ENCODE results near the gene BRD1. TPM values are rescaled to one million over a fixed set of nuclear protein-coding genes. Genes with fewer than 3 reads are reported as not detected.

BRD1 gene
- total RNA-seq, 1 experiment from 2014 or later = 31.3 TPM

- TF ChIP-seq CEBPB (IDR thresholded peaks at IDR 0.05; ENCODE audit: low read depth) (no peak), CTCF (IDR thresholded peaks at IDR 0.05 in 2 of 3, conservative IDR thresholded peaks at IDR 0.05 in 1 of 3; ENCODE audit: borderline replicate concordance in 1 of 3, insufficient read depth in 1 of 3, low read depth in 2 of 3, low read length in 2 of 3) (no peak), FOSL1 (IDR thresholded peaks at IDR 0.05; ENCODE audit: low read depth) (no peak), POLR2AphosphoS5 (IDR thresholded peaks at IDR 0.05; ENCODE audit: low read depth, low read length) (no peak), SIN3A (IDR thresholded peaks at IDR 0.05; ENCODE audit: low read depth) (no peak)
- BruUV-seq (replicated peaks) = no TSS peak
- peaks cover 23 to 24% of the 10 kb centered on the region in 2 experiments; a peak in 3 of 4 replicates for H3K36me3 ChIP-seq (ENCODE audit: control insufficient read depth in 1 of 2, insufficient read depth in 2 of 2, low read length in 2 of 2)
- H3K4me1 ChIP-seq (ENCODE audit: control insufficient read depth in 1 of 2, insufficient read depth in 2 of 2, low read length in 2 of 2) = peaks cover 8 to 20% of the 10 kb centered on the region in 2 experiments
- H3K9me2 ChIP-seq (ENCODE audit: insufficient read depth) = no peaks in the 10 kb centered on the region
- peak overlapping the region; percentile 76 to 88 for H3K4me3 ChIP-seq (replicated peaks in 1 of 2; ENCODE audit: low read depth in 1 of 2, low read length in 2 of 2)
- peak overlapping the region; percentile 99 for H3K4me2 ChIP-seq (ENCODE audit: low read length)
- no peak for DNase-seq (ENCODE audit: low read depth, low spot score)
- CTCF ChIA-PET = no interaction called here
- ATAC-seq = no peak
- H4K20me1 ChIP-seq (ENCODE audit: insufficient read depth) = no peaks in the 10 kb centered on the region
- peak overlapping the region; percentile 90 for H3K9ac ChIP-seq (ENCODE audit: low read length)
- POLR2A ChIA-PET = no interaction called here
- RAD21 ChIA-PET (ENCODE audit: low non-redundant PET in 1 of 2, low total read pairs in 2 of 2, uncharacterized antibody in 2 of 2, unreplicated experiment in 2 of 2) = interaction anchor here in 1 of 2 experiments (0.6 kb wide), 1 partner anchor 49 kb away, joined by 3 read pairs; no protein-coding TSS in a partner anchor
- intact Hi-C loops (cut with micrococcal nuclease) = no loop called here
- H3K79me2 ChIP-seq (ENCODE audit: insufficient read depth, low read length) = peaks cover 67% of the 10 kb centered on the region
- H3K27ac ChIP-seq (ENCODE audit: low read depth, low read length) = peak overlapping the region; percentile 31
- no peaks in the 10 kb centered on the region for H3K27me3 ChIP-seq (ENCODE audit: insufficient read depth, low read length)
- no peak overlapping the region for H2AFZ ChIP-seq (ENCODE audit: low read depth, low read length, poor library complexity, severe bottlenecking)
- no peaks in the 10 kb centered on the region for H3K9me3 ChIP-seq (ENCODE audit: control insufficient read depth in 1 of 2, insufficient read depth in 1 of 2, low read depth in 1 of 2, low read length in 2 of 2)
Observed at GRCh38 chr22:49825436-49825835, 2.2 kb downstream of the BRD1 start.

GRCh38 chr22:49824936-49825335 is 2.7 kb downstream of the BRD1 start:
- ATAC-seq = no peak
- Histone ChIP-seq H4K20me1 (ENCODE audit: insufficient read depth) (no peaks in the 10 kb centered on the region), H3K9me3 (ENCODE audit: control insufficient read depth in 1 of 2, insufficient read depth in 1 of 2, low read depth in 1 of 2, low read length in 2 of 2) (no peaks in the 10 kb centered on the region), H3K4me2 (ENCODE audit: low read length) (peak overlapping the region; percentile 99; the same call in 1 of the 2 replicates), H3K9me2 (ENCODE audit: insufficient read depth) (no peaks in the 10 kb centered on the region), H3K36me3 (ENCODE audit: control insufficient read depth in 1 of 2, insufficient read depth in 2 of 2, low read length in 2 of 2) (peaks cover 26 to 27% of the 10 kb centered on the region in 2 experiments; a peak in 3 of 4 replicates), H3K27me3 (ENCODE audit: insufficient read depth, low read length) (no peaks in the 10 kb centered on the region), H3K27ac (ENCODE audit: low read depth, low read length) (peak overlapping the region; percentile 31; the same call in 1 of the 2 replicates), H3K79me2 (ENCODE audit: insufficient read depth, low read length) (peaks cover 72% of the 10 kb centered on the region), H2AFZ (ENCODE audit: low read depth, low read length, poor library complexity, severe bottlenecking) (no peak overlapping the region), H3K4me1 (ENCODE audit: control insufficient read depth in 1 of 2, insufficient read depth in 2 of 2, low read length in 2 of 2) (peaks cover 8 to 20% of the 10 kb centered on the region in 2 experiments), H3K9ac (ENCODE audit: low read length) (no peak overlapping the region), H3K4me3 (replicated peaks in 1 of 2; ENCODE audit: low read depth in 1 of 2, low read length in 2 of 2) (no peak overlapping the region)
- BruUV-seq (replicated peaks) = no TSS peak
- POLR2A ChIA-PET = no interaction called here
- CTCF ChIA-PET = no interaction called here
- RAD21 ChIA-PET (ENCODE audit: low non-redundant PET in 1 of 2, low total read pairs in 2 of 2, uncharacterized antibody in 2 of 2, unreplicated experiment in 2 of 2) = interaction anchor here in 1 of 2 experiments (0.6 kb wide), 1 partner anchor 48 kb away, joined by 3 read pairs; no protein-coding TSS in a partner anchor
- DNase-seq (ENCODE audit: low read depth, low spot score) = no peak
- intact Hi-C loops (cut with micrococcal nuclease) = no loop called here
- TF ChIP-seq SP1 (IDR thresholded peaks at IDR 0.05; ENCODE audit: low read depth) (no peak), FOSL1 (IDR thresholded peaks at IDR 0.05; ENCODE audit: low read depth) (no peak), EZH2 (IDR thresholded peaks at IDR 0.05) (no peak), SIN3A (IDR thresholded peaks at IDR 0.05; ENCODE audit: low read depth) (no peak), ELF1 (IDR thresholded peaks at IDR 0.05; ENCODE audit: borderline replicate concordance, low read depth) (no peak), ZNF274 (IDR thresholded peaks at IDR 0.05; ENCODE audit: low read depth, low read length) (no peak), SRF (IDR thresholded peaks at IDR 0.05; ENCODE audit: low read depth) (no peak), CEBPB (IDR thresholded peaks at IDR 0.05; ENCODE audit: low read depth) (no peak), EZH2phosphoT487 (IDR thresholded peaks at IDR 0.05; ENCODE audit: borderline replicate concordance) (no peak), ZBTB33 (IDR thresholded peaks at IDR 0.05; ENCODE audit: extremely low read depth, insufficient replicate concordance, low read length) (no peak), ATF3 (IDR thresholded peaks at IDR 0.05) (no peak)
